ENCODE measurements around the gene SNORC. TPM values are rescaled to one million over a fixed set of nuclear protein-coding genes. Genes with fewer than 3 reads are reported as not detected.

The SNORC gene
- total and polyA plus RNA-seq, 10 of the 15 experiments (the other 5 are each of a cell fraction or from before 2014, with no cell fraction given) = 0.04 to 0.74 (median 0.45) TPM; not detected in 4

GRCh38 chr2:232927032-232927792 is 57.1 kb downstream of the SNORC start:
- Histone ChIP-seq H3K4me3 (no peak overlapping the region), H3K4me2 (ENCODE audit: control insufficient read depth, insufficient read depth) (no peak overlapping the region), H2AFZ (ENCODE audit: control insufficient read depth, low read depth, low read length) (no peak overlapping the region), H3K36me3 (ENCODE audit: control insufficient read depth in 2 of 2, insufficient read depth in 2 of 2, low read length in 1 of 2) (no peaks in the 10 kb centered on the region), H4K20me1 (ENCODE audit: control insufficient read depth, insufficient read depth) (no peaks in the 10 kb centered on the region), H3K79me2 (ENCODE audit: control insufficient read depth, insufficient read depth, low read length) (no peaks in the 10 kb centered on the region), H3K27ac (ENCODE audit: control insufficient read depth, insufficient read depth) (no peak overlapping the region), H3K4me1 (ENCODE audit: control insufficient read depth, insufficient read depth, low read length) (no peaks in the 10 kb centered on the region), H3K27me3 (replicated peaks in 1 of 2; ENCODE audit: control insufficient read depth in 2 of 2, insufficient read depth in 2 of 2, low read length in 1 of 2) (peaks cover 5 to 9% of the 10 kb centered on the region in 2 experiments), H3K9ac (ENCODE audit: control insufficient read depth, insufficient read depth, low read length) (no peak overlapping the region), H3K9me3 (replicated peaks; ENCODE audit: control insufficient read depth, insufficient read depth, low read length) (no peaks in the 10 kb centered on the region; the same call in 2 of the 3 replicates)
- intact Hi-C loops (cut with micrococcal nuclease; ENCODE audit: unreplicated experiment) (no loop called here), in situ Hi-C loops (cut with MboI) (no loop called here)
- ChIA-PET SMC1A (ENCODE audit: uncharacterized antibody, unreplicated experiment) (no interaction called here), RAD21 (ENCODE audit: unreplicated experiment) (no interaction called here), CTCF (interaction anchor here (1.2 kb wide), 1 partner anchor 10 kb away, joined by 3 read pairs; no protein-coding TSS in a partner anchor), POLR2A (no interaction called here)
- TF ChIP-seq SPI1 (IDR thresholded peaks at IDR 0.05; ENCODE audit: borderline replicate concordance, insufficient read depth, low read depth, low read length) (no peak), MLLT1 (IDR thresholded peaks at IDR 0.05) (no peak)
- FAIRE-seq (no peak), ATAC-seq (no peak), DNase-seq (ENCODE audit: low read depth, low spot score) (no peak)
- WGBS (ENCODE audit: insufficient coverage, insufficient replicate concordance, low lambda C conversion rate, missing lambda C conversion rate) = 12% methylated on average over 50 of the region's 76 CpGs
- no TSS peak for BruUV-seq (replicated peaks)

GRCh38 chr2:232927793-232928550 is 57.9 kb downstream of the SNORC start:
- ChIA-PET SMC1A (ENCODE audit: uncharacterized antibody, unreplicated experiment) (no interaction called here), POLR2A (no interaction called here), CTCF (no interaction called here), RAD21 (ENCODE audit: unreplicated experiment) (no interaction called here)
- Histone ChIP-seq H4K20me1 (ENCODE audit: control insufficient read depth, insufficient read depth) (no peaks in the 10 kb centered on the region), H3K36me3 (ENCODE audit: control insufficient read depth in 2 of 2, insufficient read depth in 2 of 2, low read length in 1 of 2) (no peaks in the 10 kb centered on the region), H3K4me1 (ENCODE audit: control insufficient read depth, insufficient read depth, low read length) (no peaks in the 10 kb centered on the region), H3K79me2 (ENCODE audit: control insufficient read depth, insufficient read depth, low read length) (no peaks in the 10 kb centered on the region), H3K9ac (ENCODE audit: control insufficient read depth, insufficient read depth, low read length) (no peak overlapping the region), H3K4me3 (no peak overlapping the region), H3K9me3 (replicated peaks; ENCODE audit: control insufficient read depth, insufficient read depth, low read length) (no peaks in the 10 kb centered on the region; the same call in 2 of the 3 replicates), H3K4me2 (ENCODE audit: control insufficient read depth, insufficient read depth) (no peak overlapping the region), H2AFZ (ENCODE audit: control insufficient read depth, low read depth, low read length) (no peak overlapping the region), H3K27me3 (replicated peaks in 1 of 2; ENCODE audit: control insufficient read depth in 2 of 2, insufficient read depth in 2 of 2, low read length in 1 of 2) (peaks cover 5 to 9% of the 10 kb centered on the region in 2 experiments), H3K27ac (ENCODE audit: control insufficient read depth, insufficient read depth) (no peak overlapping the region)
- 7% methylated on average over 17 of the region's 114 CpGs for WGBS (ENCODE audit: insufficient coverage, insufficient replicate concordance, low lambda C conversion rate, missing lambda C conversion rate)
- FAIRE-seq = no peak
- no peak for DNase-seq (ENCODE audit: low read depth, low spot score)
- no peak for ATAC-seq
- in situ Hi-C loops (cut with MboI) (no loop called here), intact Hi-C loops (cut with micrococcal nuclease; ENCODE audit: unreplicated experiment) (no loop called here)
- no TSS peak for BruUV-seq (replicated peaks)
- TF ChIP-seq POLR2AphosphoS2 (IDR thresholded peaks at IDR 0.05; ENCODE audit: low read depth, low read length) (no peak), MEF2B (IDR thresholded peaks at IDR 0.05; ENCODE audit: partially characterized antibody, poor library complexity, severe bottlenecking) (no peak), ESRRA (IDR thresholded peaks at IDR 0.05; ENCODE audit: low read length) (no peak), CHD2 (IDR thresholded peaks at IDR 0.05; ENCODE audit: borderline replicate concordance, low read depth, low read length) (no peak), NRF1 (conservative IDR thresholded peaks at IDR 0.05; ENCODE audit: low read depth, low read length) (no peak), PRDM15 (CRISPR knock-in tag; IDR thresholded peaks at IDR 0.05) (no peak), NR2F1 (conservative IDR thresholded peaks at IDR 0.05) (no peak)

Measured in GM12878 (cell line).